ENCODE data around the gene ACBD4. TPM values are rescaled to one million over a fixed set of nuclear protein-coding genes. Genes with fewer than 3 reads are reported as not detected.

The ACBD4 gene
- total RNA-seq, 2 donors from 2014 or later, result 13.0 to 16.6 TPM

GRCh38 chr17:45101883-45102811 is 33.3 kb upstream of the ACBD4 start:
- no peaks in the 10 kb centered on the region for H3K9me3 ChIP-seq
- DNase-seq, result no peak
- H3K36me3 ChIP-seq, result peaks cover 26% of the 10 kb centered on the region
- no peak overlapping the region for H3K9ac ChIP-seq (ENCODE audit: low read depth in 2 of 2, low read length in 2 of 2)
- H3K4me3 ChIP-seq, result no peak overlapping the region
- no peak overlapping the region for H3K27ac ChIP-seq
- intact Hi-C loops (cut with DNase I), result no loop called here
- TF ChIP-seq, protein P1, sequence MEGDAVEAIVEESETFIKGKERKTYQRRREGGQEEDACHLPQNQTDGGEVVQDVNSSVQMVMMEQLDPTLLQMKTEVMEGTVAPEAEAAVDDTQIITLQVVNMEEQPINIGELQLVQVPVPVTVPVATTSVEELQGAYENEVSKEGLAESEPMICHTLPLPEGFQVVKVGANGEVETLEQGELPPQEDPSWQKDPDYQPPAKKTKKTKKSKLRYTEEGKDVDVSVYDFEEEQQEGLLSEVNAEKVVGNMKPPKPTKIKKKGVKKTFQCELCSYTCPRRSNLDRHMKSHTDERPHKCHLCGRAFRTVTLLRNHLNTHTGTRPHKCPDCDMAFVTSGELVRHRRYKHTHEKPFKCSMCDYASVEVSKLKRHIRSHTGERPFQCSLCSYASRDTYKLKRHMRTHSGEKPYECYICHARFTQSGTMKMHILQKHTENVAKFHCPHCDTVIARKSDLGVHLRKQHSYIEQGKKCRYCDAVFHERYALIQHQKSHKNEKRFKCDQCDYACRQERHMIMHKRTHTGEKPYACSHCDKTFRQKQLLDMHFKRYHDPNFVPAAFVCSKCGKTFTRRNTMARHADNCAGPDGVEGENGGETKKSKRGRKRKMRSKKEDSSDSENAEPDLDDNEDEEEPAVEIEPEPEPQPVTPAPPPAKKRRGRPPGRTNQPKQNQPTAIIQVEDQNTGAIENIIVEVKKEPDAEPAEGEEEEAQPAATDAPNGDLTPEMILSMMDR (IDR thresholded peaks at IDR 0.05), result no peak
- H3K4me1 ChIP-seq, result no peaks in the 10 kb centered on the region
- no peaks in the 10 kb centered on the region for H3K27me3 ChIP-seq

GRCh38 chr17:45102856-45103255 is 32.6 kb upstream of the ACBD4 start:
- no peaks in the 10 kb centered on the region for H3K27me3 ChIP-seq
- no peaks in the 10 kb centered on the region for H3K4me1 ChIP-seq
- H3K9ac ChIP-seq (ENCODE audit: low read depth in 2 of 2, low read length in 2 of 2), result no peak overlapping the region
- no peak overlapping the region for H3K4me3 ChIP-seq
- TF ChIP-seq, protein P1 (IDR thresholded peaks at IDR 0.05), result no peak
- DNase-seq, result no peak
- intact Hi-C loops (cut with DNase I), result no loop called here
- H3K36me3 ChIP-seq, result peaks cover 26% of the 10 kb centered on the region
- no peaks in the 10 kb centered on the region for H3K9me3 ChIP-seq
- H3K27ac ChIP-seq, result no peak overlapping the region

- Histone ChIP-seq H3K9me3 (no peaks in the 10 kb centered on the region), H3K27me3 (no peaks in the 10 kb centered on the region), H3K4me1 (no peaks in the 10 kb centered on the region), H3K9ac (ENCODE audit: low read depth in 2 of 2, low read length in 2 of 2) (no peak overlapping the region), H3K36me3 (peaks cover 26% of the 10 kb centered on the region), H3K4me3 (no peak overlapping the region), H3K27ac (no peak overlapping the region)
- no peak for DNase-seq
- TF ChIP-seq, protein P1 (IDR thresholded peaks at IDR 0.05), result no peak
- intact Hi-C loops (cut with DNase I), result no loop called here
Measured at GRCh38 chr17:45103269-45103795, 32.2 kb upstream of the ACBD4 start.

- TF ChIP-seq, protein P1 (IDR thresholded peaks at IDR 0.05), result no peak
Measured at GRCh38 chr17:45104029-45104428, 31.5 kb upstream of the ACBD4 start.

DNA sequence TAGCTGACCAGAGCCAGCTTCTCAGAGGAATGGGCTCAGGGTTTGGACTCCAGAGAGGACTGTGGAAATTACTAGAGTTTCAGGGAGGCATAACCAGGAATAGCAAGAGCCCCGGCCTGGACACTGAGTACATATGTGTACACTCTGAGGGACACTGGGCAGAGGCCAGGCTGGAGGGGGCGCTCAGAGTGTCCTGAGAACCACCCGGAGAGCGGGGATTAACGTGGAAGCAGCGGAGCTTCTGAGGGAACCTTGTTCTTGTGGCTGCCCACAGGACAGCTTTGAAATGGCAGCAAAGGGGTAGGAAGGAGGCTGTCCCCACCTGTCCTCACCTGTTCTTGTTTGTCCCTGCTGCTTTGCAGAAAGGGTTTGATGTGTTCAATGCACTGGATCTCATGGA is 31.0 kb upstream of the ACBD4 start:
- no peaks in the 10 kb centered on the region for H3K9me3 ChIP-seq
- no peak overlapping the region for H3K4me3 ChIP-seq
- TF ChIP-seq, protein P1 (IDR thresholded peaks at IDR 0.05), result no peak
- no peaks in the 10 kb centered on the region for H3K4me1 ChIP-seq
- H3K9ac ChIP-seq (ENCODE audit: low read depth in 2 of 2, low read length in 2 of 2), result no peak overlapping the region
- intact Hi-C loops (cut with DNase I), result no loop called here
- no peaks in the 10 kb centered on the region for H3K27me3 ChIP-seq
- no peak overlapping the region for H3K27ac ChIP-seq
- peaks cover 26% of the 10 kb centered on the region for H3K36me3 ChIP-seq
- DNase-seq, result no peak

More at GRCh38 chr17:45104029-45104428, 31.5 kb upstream of the ACBD4 start:
- Histone ChIP-seq H3K9ac (ENCODE audit: low read depth in 2 of 2, low read length in 2 of 2) (no peak overlapping the region), H3K27me3 (no peaks in the 10 kb centered on the region), H3K4me1 (no peaks in the 10 kb centered on the region), H3K4me3 (no peak overlapping the region), H3K9me3 (no peaks in the 10 kb centered on the region), H3K27ac (no peak overlapping the region), H3K36me3 (peaks cover 26% of the 10 kb centered on the region)
- DNase-seq, result no peak
- intact Hi-C loops (cut with DNase I), result no loop called here
